Measurements from ENCODE around the gene GNA12.

GRCh38 chr7:2810682-2811415 is 33.3 kb downstream of the GNA12 start:
- TF ChIP-seq GATA2 (IDR thresholded peaks at IDR 0.05; ENCODE audit: low read depth, low read length) (no peak), GATA3 (IDR thresholded peaks at IDR 0.05; ENCODE audit: low read depth, low read length) (no peak)

Data from SH-SY5Y (cell line).